Hindlimb muscle (tissue), 1 donor: ENCODE measurements around the gene SMG6. TPM values are rescaled to one million over a fixed set of nuclear protein-coding genes. Genes with fewer than 3 reads are reported as not detected.
"Not testable (repeated sequence)": the region's sequence is repeated elsewhere in the genome, so short reads cannot be mapped to it uniquely, and the experiment has no call there.

Experiments used
- DNase-seq: peaks from one replicate; pipeline ENCODE4 v3.0.0-alpha.2; 2013
- polyA plus RNA-seq: library from polyadenylated mRNA; unstranded; fragments of 120-200 nt; gene quantifications from one replicate; pipeline ENCODE4 v1.2.1, GENCODE V29; 2013; ENCODE audit not compliant: insufficient read length

SMG6 gene
- polyA plus RNA-seq, 1 donor = 21.0 TPM

DNA sequence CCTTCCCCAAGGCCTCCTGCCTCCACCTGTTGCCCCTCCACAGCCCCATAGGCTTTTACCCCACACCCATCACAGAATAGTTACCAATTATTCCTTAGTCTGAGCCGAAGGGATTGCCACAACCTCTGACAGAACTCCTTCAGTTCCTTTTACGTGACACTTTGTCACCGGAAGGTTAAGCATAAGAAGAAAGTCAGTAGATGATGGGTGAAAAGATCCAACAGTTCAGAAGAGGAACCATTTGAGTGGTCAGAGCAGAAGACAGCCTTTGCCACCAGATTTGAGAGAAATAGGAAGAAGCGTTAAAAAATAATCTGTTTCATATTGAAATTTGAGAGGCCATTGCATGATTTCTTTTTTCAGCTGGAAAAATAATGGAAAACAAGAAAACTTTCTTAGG lies 1.3 kb upstream of the SMG6 start:
- DNase-seq = no peak

DNA sequence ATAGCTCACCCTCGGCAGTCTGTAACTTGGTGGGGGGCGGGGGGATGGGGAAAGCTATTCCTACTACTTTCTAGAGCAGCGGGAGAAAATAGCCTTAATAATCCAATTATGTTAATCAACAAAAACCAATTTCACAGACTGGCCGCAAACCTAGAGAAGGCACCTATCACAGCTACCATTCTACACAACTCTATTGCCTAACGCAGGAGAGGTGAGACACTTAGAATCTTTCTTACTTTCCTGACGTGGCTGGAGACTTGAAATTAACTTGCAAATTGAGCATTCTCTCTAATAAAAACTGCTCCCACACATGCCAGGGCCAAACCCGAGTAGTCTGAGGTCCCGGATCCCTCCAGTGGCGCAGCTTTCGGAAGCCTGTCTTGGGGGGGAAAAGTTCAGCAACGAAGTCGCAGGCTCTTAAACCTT lies 794 bp downstream of the SMG6 start:
- DNase-seq = no peak

DNA sequence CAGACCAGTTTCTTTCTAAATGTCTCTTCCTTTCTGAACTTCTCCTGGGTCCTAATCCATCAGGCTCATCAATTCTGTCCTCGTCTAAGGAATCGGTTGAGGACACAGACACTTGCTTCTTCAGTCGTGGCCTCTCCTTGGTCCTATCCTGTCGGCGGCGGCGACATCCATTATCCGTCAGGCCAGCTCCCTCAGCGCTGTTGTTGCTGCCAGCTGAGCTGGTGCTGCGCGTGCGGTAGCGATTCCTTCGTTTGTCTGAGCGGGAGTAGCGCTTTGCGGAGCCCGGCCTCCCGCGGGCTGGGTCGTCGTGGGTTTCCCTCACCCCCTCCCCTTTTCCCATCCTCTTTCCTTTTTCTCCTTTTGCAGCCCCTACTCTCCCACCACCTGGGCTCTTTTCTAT lies 3.8 kb downstream of the SMG6 start:
- no peak for DNase-seq

DNA sequence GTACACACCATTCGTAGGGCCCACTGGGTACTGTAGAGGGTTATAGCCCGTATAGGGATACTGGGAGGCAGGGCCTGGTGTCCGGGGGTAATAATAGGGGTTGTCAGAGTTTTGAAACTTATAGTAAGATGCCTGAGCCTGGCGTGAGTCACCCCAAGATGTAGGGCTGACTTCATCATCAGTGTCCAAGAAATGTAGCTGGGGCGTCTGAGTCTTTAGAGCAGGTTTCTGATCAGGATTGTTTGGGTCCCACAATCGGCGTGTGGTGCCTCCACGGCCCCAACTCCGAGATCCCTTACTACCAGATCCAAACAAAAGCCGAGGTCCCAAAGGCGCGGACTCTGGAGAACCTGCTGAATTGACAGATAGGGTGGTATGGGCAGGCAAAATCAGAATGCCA lies 4.4 kb downstream of the SMG6 start:
- no peak for DNase-seq

DNA sequence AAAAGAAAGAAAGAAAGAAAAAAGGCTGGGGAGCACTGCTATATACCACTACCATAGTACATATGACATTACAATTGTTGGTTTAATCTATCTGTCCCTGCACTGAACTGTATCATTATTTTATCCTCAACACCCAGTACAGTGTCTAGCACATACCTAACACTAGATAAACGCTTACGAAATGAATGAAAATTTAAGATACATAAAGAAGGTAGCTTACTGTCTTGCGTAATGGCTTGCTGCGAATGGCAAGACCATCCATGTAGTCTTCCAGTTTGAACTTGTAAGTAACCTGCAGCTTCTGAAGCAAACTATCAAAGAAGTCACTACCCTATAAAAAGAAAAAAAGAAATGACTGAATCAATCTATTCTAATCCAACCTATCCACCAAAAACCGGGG lies 6.6 kb downstream of the SMG6 start:
- DNase-seq = no peak

DNA sequence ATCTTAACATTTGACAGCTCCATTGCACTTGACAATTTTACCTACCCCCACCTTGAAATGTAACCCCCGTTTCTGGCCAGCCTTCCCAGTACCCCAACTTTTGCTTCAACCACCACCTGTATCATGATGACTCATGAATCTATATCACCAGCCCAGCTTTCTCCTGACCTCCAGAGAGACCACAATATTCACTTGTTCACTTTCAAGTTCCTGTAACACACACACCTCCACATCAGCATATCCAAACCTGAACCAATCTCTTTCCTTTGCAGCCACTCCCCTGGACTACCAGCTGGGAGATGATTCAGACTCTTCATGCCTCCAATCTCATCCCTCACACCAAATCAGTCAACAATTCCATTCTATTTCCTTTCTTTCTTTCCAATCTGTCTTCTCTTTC lies 8.0 kb downstream of the SMG6 start:
- DNase-seq = no peak

DNA sequence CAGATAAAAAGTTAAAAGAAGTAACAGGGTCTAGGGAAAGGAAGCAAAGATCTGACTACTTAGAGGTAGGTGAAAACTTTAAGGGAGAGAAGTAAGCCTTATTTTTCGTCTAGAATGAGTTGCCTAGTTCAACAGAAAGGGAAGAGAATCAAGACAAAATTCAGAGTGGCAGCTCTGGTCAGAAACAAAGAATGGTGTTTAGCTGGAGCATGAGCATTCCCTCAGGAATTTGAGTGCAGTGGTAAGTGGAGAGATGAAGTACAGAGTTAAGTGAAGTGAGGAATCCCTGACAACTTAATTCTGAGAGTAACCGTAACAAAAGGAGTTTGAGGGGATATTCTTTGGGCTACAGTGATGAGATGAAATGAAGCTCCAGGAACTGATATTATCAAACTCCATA lies 11.5 kb downstream of the SMG6 start:
- no peak for DNase-seq

DNA sequence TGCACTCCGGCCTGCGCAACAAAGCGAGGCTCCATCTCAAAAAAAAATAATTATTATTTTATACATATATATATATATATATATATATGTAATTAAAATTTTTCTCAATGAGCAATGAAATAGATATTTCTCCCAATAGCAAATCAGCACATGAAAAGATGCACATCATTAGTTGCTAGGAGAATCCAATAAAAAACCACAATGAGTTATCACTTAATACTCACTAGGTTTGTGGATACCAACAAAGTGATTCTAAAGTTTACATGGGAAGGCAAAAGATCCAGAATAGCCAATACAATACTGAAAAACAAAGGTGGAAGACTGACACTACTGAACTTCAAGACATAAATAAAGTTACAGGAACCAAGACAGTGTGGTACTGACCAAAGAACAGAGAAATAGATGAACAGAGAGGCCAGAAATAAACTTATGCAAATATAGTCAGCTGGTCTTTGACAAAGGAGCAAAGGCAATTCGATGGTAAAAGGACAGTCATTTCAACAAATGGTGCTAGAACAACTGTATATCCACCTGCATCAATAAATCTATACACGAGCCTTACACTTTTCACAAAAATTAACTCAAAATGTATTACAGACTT lies 13.6 kb downstream of the SMG6 start:
- DNase-seq = no peak

DNA sequence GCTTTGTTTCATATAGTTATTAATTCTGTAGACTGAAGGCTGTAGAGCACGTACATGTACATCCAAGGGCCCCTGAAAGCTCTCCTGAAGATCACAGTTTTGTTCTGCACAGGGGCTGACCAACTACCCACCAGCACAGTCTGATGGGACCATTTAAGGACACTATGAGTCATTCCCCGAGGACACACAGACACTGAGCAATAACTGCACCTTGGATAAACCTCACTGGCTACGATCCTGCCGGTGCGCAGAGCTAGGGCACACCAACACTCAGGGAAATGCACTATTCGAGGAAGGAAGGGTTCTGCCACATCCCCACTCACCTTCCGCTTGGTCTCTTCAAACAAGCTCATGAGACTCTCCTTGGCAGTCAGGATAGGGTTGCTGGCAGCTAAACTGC lies 20.3 kb downstream of the SMG6 start:
- DNase-seq = no peak

DNA sequence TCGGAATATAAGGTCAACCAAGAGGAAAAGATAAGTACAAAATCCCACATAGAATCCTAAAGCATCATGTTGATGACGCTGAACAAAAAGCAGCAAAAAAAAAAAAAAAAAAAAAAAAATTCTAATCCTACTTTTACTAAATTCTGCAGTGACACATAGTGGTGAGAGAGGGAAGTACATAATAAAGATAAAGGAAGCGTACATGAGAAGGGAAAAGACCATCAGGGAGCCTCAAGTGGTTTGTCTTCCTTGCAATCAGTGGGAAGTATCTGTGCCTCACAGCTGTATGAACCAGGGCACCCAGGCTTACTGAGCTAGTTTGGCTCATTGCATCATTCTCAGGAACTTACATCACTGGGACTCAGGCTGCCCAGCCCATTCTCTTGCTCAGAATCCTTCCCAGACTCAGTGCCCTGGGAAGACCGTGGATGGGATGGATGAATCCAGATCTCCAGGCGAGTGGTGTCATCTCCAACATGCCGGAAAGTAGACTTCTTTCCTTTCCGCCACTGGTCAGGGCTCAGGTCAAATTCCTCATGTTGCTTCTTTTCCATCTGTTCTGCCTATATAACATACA lies 21.2 kb downstream of the SMG6 start:
- peak; percentile 58 for DNase-seq

DNA sequence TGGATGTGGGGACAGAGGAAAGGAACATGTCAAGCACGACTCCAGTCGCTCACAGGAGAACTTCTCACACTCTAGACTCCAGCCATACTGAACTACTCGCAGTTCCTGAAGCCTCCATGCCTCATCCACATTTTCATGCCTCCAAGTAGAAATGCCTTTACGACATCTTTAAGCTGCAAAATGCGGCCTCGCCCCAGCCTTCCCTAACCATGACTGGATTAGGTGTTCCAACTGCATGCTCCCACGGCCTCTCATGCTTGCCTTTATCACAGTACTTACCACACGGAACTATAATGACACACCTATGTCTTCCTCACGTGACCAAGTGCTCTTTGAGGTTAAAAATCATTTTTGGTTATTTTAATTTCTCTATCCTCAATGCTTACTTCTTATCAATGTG lies 23.9 kb downstream of the SMG6 start:
- DNase-seq = no peak

DNA sequence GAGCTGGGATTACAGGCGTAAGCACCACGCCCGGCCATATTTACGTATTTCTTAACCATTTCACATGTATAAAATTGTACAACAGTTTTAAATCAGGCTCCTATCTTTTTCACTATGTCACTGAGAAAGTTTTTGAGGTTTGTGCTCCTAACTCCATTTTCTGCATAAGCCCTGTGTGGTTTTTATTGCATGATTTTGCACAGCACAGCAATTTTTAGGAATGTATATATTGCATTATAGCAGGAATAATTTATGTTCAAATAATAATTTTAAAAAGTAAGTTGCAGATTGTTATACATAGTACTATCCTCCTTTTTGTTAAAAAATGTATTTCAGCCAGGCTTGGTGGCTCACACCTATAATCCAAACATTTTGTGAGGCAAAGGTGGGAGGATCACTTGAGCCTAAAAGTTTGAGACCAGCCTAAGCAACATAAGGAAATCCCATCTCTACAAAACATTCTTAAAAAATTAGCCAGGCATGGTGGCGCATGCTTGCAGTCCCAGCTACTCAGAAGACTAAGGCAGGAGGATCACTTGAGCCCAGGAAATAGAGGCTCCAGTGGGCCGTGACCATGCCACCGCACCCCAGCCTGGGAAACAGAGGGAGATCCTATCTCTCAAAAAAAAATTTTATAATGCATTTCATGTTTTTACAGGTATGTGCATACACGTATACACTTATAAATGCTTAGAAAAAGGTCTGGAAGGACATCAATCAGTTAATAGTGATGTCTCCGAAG lies 26.0 kb downstream of the SMG6 start:
- DNase-seq = no peak

DNA sequence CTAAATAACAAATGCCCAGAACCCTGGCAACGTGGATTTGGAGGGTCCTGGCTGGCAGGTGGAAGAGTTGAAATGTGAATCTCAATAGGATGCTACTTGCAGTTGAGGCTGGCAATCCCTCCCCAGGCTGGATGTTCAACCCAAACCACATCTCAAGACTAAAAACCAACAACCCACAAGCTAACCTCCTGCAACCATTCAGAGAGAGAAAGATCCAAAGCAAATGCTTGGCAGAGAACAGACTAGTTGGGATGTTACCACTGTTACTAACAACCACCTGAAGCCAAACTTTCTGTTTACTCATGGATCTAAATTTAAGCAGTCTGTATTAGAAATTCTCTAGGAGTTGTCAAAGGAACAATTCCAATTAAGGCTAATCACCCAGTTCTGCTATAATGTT lies 27.9 kb downstream of the SMG6 start:
- no peak for DNase-seq

DNA sequence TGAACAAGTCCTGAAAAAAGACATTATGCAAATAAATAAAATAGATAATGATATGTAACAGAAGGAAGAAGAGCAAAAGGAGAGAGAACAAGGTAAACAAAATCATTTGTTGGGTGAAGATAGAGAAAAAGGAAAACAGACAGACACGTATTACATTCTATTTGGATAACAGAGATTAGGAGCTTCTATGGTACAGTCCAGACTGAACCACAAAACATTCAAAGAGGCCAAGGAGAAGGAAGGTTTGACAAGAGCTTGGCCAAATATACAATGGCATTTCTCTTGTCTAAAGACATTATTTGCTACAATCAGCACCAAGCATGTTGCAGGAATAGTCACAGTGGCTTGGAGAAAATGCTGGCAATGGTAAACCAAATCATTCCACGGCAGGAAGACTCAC lies 29.2 kb downstream of the SMG6 start:
- no peak for DNase-seq

DNA sequence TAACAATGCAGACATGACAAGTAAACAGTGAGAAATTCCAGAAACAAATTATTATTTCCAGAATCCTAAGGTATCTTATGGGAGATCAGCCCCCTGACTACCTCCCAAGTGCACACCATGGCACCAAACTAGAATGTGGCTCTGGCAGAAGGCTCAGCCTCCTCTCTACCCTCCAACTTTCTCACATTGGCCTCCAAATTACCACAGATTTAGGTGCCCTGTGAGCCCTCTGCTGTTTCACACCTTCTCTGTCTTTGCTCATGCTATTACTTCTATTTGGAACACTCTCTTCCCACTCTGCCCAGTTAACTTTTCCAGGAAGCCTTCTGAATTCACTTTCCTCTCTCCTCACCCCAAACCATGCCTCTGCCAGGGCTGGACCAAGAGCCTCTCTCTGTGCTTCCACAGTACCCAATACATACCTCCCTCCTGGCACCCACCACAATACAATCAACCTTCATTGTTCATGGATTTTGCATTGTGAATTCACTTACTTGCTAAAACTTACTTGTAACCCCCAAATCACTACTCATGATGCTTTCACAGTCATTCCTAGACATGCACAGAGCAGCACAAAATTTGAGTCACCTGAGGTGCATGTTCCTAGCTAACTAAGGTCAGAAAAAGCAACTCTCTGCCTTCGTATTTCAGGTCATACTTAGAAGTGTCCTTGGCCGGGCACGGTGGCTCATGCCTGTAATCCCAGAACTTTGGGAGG lies 31.4 kb downstream of the SMG6 start:
- no peak for DNase-seq

DNA sequence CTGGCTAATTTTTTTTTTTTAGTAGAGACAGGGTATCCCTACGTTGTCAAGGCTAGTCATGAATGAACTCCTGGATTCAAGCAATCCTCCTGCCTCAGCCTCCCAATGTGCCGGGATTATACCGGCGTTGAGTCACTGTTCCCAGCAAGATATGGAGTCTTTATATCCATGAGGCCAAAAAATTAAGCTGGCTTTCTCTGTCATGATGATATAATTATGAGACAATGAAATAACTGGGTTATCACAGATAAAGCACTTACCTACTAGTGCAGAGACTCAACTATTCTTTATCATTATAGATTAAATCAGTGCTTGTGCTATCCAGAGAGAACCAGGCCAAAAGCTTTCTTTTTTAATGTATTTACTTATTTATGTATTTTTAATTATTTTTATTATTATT lies 36.2 kb downstream of the SMG6 start:
- no peak for DNase-seq

DNA sequence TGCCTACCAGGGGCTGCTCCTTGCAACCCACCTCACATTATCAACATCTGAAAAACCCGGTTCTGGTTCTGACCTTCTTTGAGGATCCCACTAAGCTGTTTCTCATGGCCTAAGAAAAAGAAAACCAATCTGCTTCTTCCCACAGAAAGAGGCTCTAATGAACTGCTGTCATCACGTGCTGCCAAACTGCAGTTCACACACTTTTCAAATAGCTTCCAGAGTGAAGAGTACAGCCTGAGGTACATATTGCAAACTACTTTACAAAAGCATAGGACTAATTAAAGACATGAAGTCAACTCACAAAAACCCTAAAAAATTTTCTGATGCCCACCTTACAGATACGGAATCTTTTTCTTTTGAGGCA lies 36.7 kb downstream of the SMG6 start:
- no peak for DNase-seq

DNA sequence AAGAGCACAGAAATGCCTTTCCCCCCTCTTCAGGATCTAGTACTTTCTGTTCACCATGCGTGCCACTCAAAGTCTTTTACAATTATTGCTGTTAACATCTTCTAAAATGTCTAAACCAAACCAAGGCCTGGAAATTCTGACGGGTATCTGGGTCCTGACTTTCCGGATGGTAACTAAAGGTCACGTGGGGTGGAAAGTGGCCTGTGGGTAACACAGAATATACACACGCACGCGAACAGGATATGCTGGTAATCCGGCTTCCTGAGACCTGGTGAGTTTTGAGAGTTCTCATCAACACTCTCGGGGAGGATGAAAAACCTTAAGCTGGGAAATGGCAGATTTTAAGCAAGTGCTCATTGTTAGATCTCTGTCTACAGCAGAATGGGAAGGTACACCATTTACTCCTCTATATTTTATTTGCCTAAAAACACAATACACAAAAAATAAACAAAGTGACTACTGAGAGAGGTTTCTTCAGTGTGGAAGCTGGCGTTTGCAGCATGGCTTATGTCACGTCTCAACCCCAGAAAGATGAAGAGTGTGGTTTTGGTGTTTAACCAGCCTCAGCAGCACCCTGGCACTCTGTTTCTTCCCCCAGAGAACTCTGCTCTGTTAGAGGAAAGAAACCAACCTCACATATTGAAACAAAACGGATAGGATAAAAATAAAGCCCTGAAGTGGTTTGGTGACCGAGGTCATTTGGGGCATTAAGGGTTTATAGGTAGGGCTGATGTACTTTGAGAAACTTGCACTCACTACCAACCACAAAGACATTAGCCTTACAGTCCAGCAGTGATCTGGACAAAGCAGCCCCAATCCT lies 37.3 kb downstream of the SMG6 start:
- DNase-seq = no peak

DNA sequence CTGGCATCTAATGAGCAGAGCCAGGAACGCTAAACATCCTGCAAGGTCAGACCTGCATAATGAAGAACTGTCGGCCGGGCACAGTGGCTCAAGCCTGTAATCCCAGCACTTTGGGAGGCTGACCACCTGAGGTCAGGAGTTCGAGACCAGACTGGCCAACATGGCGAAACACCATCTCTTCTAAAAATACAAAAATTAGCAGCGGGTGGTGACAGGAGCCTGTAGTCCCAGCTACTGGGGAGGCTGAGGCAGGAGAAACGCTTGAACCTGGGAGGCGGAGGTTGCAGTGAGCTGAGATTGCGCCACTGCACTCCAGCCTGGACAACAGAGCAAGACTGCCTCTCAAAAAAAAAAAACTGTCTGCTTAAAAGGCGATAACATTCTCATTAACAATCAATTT lies 38.4 kb downstream of the SMG6 start:
- not testable (repeated sequence) for DNase-seq

DNA sequence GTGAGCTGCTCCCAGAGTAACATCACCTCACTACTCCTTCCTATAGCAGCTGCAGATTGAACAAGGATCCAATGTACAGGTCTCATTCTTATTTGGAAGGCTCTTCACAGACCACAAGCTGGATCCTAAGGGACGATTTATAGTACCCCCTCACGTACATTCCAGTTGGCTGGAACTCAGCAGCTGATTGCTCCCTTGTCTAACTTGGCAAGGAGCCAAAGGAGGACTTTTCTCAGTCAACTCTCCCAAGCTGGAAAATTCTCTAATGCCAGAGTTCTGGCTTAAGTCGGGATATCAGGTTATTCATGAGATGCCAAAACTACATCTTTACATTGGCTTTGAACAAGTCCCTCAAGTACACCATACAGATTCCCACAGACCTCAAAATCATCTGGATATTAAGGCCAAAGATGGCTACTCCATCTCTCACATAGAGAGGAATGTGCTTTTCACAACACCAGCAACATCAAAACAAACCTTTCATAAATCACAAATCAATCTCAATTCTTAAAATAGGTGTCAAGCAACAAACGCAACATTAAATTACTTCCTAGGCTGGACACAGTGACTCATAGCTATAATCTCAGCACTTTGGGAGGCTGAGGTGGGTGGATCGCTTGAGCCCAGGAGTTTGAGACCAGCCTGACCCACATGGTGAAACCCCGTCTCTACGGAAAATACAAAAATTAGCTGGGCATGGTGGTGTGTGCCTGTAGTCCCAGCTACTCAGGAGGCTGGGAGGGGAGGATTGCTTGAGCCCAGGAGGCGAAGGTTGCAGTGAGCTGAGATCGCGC lies 39.3 kb downstream of the SMG6 start:
- DNase-seq = no peak

DNA sequence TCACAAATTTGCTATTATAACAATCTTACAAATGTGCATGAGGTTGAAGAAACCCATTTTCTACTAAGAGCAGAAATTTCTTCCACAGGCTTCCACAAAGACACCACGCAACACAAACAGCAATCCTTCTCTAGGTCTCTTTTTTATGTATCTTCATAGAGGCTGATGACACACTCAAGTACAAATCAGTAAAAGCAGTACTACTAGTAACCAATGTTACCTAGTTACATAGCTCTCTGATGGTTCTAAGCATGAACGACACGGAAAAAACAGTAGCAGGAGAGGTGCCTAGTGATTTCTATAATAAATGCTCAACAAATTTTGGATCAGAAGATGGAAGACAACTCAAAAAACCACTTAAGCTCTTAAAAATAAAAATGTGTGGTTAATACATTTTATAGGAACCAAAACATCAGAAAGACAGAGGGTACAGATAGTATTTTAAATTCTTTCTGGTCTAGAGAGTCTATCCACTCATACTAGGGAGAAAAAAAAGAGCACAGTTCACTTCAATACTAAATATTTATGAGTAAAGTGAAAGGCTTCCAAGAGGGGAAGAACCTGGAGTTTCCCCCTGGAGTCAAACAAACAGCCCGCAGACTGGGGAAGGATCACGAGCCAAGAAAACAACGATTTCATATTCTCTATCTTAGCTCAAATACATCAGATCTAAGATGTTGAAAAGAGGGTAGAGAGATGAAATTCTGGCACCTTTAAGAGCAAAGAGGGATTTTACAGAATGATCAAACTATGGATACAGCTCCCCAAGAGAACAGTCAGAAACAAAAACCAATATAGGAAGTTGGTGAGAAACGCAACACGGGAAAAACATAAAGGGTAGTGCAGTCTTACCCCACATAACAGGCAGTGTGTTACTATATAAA lies 40.2 kb downstream of the SMG6 start:
- DNase-seq = no peak
